CD4-positive, alpha-beta T cell treated with Interleukin-12 subunit alpha and Interleukin-12 subunit beta, for 1 hour (primary cell): Measurements from ENCODE around the gene LYRM4.

Experiments
- DNase-seq: peaks from one replicate; pipeline ENCODE4 v3.0.0-alpha.2; 2020

LYRM4 gene

DNA sequence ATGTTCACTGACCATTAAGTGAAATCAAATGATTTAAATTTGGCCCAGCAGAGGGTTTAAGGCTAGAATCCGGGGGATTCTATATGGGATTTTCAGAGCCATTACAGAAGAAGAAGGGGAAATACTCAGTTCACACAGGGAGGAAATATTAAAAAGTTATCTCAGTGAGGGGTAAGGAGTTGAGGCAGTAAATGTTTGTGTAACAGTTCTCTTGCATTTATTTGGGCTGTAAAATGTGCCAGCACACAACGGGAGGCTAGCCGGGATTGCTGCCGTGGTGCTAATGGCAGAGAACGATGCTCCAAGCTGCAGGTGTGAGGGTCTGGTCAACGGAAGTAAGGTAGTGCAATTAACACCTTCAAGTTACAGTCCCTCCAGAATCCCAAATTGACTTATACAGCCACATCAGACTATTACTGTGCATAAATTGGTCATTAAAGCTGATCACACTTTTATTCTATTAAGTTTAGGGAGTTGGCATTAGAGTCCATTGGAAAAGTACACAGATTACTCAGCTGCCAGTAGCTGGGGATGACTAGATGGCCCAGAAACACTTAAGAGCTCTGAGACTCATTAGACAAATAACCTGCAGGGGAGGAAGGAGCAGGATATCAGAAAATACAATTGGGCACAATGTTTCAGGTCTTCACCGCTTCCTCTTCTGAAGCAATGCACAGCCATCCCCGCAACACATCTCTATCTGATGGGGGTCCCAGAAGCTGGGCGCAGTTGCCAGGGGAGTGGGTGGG, 144.3 kb downstream of the LYRM4 start:
- no peak for DNase-seq

DNA sequence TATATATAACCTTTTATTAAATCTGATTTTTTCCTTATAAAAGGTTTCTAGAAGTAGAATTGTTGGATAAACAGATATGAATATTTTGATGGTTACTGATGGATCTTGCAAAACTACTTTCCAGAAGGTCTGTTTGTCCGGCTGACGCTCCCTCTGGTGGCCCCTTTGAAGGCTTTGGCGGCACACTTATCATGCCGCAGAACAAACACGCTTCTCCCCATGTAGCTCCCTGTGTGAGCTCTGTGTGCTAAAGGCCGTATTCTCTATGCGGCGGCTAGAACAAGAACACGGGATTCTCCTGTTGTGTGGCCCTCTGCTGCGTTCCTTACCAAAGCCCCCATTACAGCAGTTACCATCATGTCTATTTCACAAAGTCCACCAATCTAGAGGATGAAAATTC, 145.6 kb downstream of the LYRM4 start:
- no peak for DNase-seq

GRCh38 chr6:5113096-5113495, 147.7 kb downstream of the LYRM4 start:
- no peak for DNase-seq

DNA sequence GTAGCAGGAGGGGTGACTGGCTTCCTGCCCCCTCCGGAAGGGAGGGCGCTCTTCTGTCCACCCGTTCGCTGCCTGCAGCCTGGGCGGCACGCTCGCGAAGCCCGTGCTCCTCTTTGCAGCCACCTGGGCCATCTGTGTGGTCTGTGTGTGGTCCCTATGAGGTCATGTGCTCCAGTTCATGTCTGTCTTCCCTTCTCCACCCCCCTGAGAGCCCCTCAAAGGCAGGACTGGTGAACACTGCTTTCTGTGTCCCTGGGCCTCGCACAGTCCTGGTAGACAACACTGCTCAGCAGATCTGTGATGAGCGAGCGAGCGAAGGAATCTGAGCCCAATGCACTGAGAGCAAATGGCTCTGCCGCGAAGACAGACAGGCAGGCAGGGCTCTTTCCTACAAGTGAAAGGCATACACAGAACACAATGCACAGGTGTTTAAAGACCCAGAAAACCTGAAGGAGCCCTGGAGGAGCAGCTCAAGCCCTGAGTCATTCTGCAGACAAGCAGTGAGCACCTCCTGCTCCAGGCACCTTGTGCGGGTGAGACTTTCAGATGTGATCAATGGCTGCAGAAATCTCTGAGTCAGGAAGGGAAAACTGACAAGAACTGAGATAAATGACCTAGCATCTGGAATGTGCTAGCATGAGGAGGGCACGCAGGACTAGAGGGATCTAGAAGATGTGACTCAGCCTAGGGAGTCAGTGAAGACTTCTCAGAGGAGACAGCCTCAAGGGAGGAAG, 148.5 kb downstream of the LYRM4 start:
- no peak for DNase-seq

DNA sequence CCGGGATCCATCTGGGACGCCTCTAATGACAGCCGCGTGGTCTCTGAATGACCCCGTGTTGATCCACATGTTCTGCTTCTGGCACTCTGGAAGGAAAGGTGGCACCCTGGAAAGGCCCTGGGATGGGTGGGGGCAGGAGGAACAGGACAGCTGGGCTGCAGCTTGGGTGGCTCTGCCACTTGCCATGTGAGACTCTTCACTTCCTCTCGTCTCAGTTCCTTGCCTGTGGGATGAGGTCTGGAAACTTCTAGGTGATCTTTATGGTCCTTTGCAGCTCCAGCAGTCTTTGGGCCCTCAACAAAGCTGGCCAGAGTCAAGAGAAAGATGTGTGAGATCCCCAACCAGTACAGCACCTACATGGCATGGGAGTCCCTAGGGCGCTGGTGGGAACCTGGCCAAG, 149.1 kb downstream of the LYRM4 start:
- DNase-seq: no peak

DNA sequence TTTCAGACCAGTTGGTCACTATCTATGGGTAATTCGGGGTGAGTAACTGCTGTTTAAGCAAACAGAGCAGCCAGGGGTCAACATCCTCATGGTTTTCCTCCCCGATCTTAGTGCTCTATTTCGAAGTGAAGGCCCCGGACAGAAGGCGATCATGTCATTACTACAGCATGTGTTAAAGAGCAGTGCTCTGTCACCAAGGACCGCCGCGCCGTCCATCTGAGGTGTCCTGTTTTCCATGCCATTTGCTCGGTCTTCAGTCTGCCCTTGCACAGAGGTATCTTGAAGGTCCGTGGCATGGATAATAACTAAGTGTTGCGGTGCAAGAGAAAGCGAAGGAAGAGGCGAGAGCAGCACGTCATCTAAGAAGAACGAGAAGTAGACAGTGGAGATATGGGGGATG, 150.5 kb downstream of the LYRM4 start:
- DNase-seq: no peak

DNA sequence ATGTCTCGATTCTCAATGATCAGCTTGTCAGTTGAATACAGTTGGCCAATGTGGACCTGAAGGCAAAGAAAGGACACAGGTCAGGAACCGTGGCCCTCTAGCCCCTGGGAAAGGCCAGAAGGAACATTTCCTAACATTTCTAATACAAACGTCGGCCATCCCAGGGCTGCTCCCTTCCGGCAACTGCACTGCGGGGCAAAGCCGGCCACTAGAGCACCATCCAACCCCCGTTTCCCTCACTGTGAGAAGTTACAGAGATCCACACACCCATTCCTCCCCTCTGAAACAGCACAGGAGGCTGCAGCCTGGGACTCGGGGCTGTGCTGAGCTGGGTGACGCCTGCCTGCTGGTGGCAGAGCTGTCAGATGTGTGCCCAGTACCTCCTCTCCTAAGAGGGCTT, 151.3 kb downstream of the LYRM4 start:
- DNase-seq: no peak

DNA sequence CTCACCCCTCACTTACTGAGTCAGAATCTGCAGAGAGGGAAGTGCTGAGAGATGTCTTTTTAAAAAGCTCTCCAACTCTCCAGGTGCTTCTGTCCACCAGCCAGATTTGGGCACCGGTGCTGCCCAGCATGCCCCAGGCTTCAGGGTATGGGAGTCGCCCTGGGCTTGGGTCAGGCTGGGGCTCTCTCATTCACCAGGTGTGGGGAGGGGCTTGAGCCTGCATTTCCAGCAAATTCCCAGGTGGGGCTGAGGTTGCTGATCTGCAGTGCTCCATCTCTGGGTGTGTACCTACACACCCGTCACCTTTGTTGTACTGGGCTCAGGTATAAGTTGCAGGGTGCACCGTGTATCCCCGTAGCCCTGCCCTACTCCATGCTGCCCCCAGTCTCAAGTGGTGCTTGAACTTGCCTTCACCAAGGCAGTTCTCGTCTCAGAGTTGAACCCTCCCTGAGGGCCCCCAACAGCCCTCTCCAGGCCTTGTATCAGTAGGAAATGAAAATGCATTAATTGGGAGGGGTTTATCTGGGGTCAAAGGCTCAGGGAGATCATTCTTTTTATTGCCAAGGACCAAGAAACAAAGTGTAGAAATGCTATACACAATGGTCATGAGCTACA, 152.1 kb downstream of the LYRM4 start:
- DNase-seq: no peak

DNA sequence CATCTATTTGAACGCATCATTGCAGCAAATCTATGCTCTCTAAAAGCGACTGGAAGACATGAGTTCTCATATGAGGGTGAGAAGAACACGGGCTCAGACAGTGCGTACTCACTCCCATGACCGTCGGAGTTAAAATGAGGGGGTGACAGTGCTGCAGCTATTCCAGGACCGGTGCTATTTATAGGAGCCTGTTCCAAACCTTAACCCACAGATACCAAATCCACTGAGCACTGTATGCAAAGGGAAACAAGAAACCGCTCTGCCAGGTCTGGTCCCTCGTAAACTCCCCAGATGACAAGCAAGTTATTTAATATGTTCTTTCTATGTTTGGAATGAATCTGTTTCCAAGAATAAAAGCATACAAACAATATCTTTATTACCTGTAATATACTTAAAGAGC, 152.7 kb downstream of the LYRM4 start:
- no peak for DNase-seq

- DNase-seq: no peak
Observed at GRCh38 chr6:5107341-5107740, 153.4 kb downstream of the LYRM4 start.

- DNase-seq: no peak
Observed at GRCh38 chr6:5105146-5105545, 155.6 kb downstream of the LYRM4 start.

- DNase-seq: no peak
Observed at GRCh38 chr6:5104667-5105066, 156.1 kb downstream of the LYRM4 start.

GRCh38 chr6:5103250-5103649, 157.5 kb downstream of the LYRM4 start:
- DNase-seq: no peak

GRCh38 chr6:5102267-5102970, 158.3 kb downstream of the LYRM4 start:
- no peak for DNase-seq

- no peak for DNase-seq
Observed at GRCh38 chr6:5100806-5101205, 159.9 kb downstream of the LYRM4 start.

GRCh38 chr6:5099537-5099936, 161.2 kb downstream of the LYRM4 start:
- DNase-seq: no peak

- DNase-seq: no peak
Observed at GRCh38 chr6:5098501-5099270, 162.1 kb downstream of the LYRM4 start.

DNA sequence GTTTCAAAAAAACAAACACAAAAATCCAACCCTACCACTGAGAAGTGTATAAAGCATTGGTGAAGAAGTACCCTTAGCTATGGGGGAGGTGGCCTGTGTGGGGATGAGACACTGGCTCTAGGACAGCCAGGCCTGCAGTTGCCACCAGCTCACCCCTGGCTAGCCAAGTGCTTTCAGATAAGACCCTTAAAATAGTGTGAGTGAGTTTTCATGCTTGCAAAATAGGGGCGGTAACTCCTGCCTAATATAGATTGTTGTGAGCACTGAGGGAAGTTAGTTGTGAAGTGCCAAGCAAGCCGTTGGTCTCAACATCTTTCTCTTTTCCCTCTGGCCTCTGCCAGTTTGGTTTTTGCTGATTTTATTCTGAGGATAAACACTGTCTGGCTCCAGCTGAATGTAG, 164.3 kb downstream of the LYRM4 start:
- DNase-seq: no peak

- DNase-seq: no peak
Observed at GRCh38 chr6:5095236-5095635, 165.5 kb downstream of the LYRM4 start.

- DNase-seq: no peak
Observed at GRCh38 chr6:5094327-5094726, 166.4 kb downstream of the LYRM4 start.

GRCh38 chr6:5093231-5094015, 167.3 kb downstream of the LYRM4 start:
- DNase-seq: no peak
